B cell (primary cell): ENCODE results near the gene RPS14. TPM values are rescaled to one million over a fixed set of nuclear protein-coding genes. Genes with fewer than 3 reads are reported as not detected.

Source experiments
- ATAC-seq: fragments of 200-7000 bp; cut with Tn5 transposase; one replicate; pipeline ENCODE4 v1.10.0; 2021; ENCODE audit warnings: low read depth, mild to moderate bottlenecking, moderate number of reproducible peaks, moderate library complexity
- CTCF ChIA-PET: fragments of 350-600 bp; sonication (Branson Sonifier 250); formaldehyde crosslinking; loops from one replicate; lab custom pipeline; 2021; ENCODE audit warnings: antibody characterized with exemption, inconsistent platforms; lab: Charles Lee
- POLR2A ChIA-PET: fragments of 350-600 bp; sonication (Branson Sonifier 250); formaldehyde crosslinking; loops from one replicate; lab custom pipeline; 2021; ENCODE audit warnings: antibody characterized with exemption; lab: Charles Lee
- DNase-seq: peaks from one replicate; pipeline ENCODE4 v3.0.0; 2013
- H2AFZ ChIP-seq: 2 replicates; pipeline ENCODE4 v1.6.1; 2012; ENCODE audit warnings: mild to moderate bottlenecking, low read depth, low read length; ENCODE audit not compliant: insufficient read depth, poor library complexity, severe bottlenecking
- H3K27ac ChIP-seq, 2 donors: 1 replicate in 1 of 2; 2 replicates in 1 of 2; pipeline ENCODE4 v1.5.1; 2012 to 2013; ENCODE audit warnings: low read length in 2 of 2, mild to moderate bottlenecking in 2 of 2, moderate library complexity in 1 of 2
- H3K27me3 ChIP-seq, 4 experiments: fragments of 200-600 bp in 1 of 4; sonication (generic) in 1 of 4; replicated peaks in 1 of 4; 1 replicate in 2 of 4; 2 replicates in 2 of 4; pipeline versions ENCODE4 v1.6.1 to v1.7.0; 2013 to 2016; ENCODE audit warnings: low read length in 3 of 4, mild to moderate bottlenecking in 2 of 4, mixed read lengths in 1 of 4, moderate library complexity in 1 of 4; ENCODE audit not compliant: insufficient read depth in 4 of 4, control insufficient read depth in 3 of 4; ENCODE audit errors: control extremely low read depth in 1 of 4
- H3K36me3 ChIP-seq, 2 experiments: replicated peaks in 1 of 2; 1 replicate in 1 of 2; 2 replicates in 1 of 2; pipeline versions ENCODE4 v1.6.1 to v1.7.1; 2013; ENCODE audit warnings: low read length in 1 of 2; ENCODE audit not compliant: insufficient read depth in 2 of 2, control insufficient read depth in 1 of 2; ENCODE audit errors: control extremely low read depth in 1 of 2, extremely low read depth in 1 of 2
- H3K4me1 ChIP-seq, 2 donors: fragments of 200-600 bp in 1 of 2; sonication (generic) in 1 of 2; 1 replicate in 1 of 2; 2 replicates in 1 of 2; pipeline versions ENCODE4 v1.5.1 to v1.6.1; 2013 to 2017; ENCODE audit warnings: low read length in 2 of 2; ENCODE audit not compliant: control insufficient read depth in 2 of 2, insufficient read depth in 2 of 2
- H3K4me2 ChIP-seq: replicated peaks from 2 replicates; pipeline ENCODE3; 2012; ENCODE audit warnings: mild to moderate bottlenecking, low read depth, low read length; ENCODE audit not compliant: poor library complexity, severe bottlenecking
- H3K4me3 ChIP-seq, 5 experiments: fragments of 200-600 bp in 1 of 5; sonication (generic) in 1 of 5; 1 replicate in 3 of 5; 2 replicates in 2 of 5; pipeline versions ENCODE4 v1.5.1 to v1.7.0; 2011 to 2016; ENCODE audit warnings: low read length in 4 of 5, mild to moderate bottlenecking in 4 of 5, low read depth in 2 of 5, control low read depth in 1 of 5, moderate library complexity in 1 of 5; ENCODE audit not compliant: insufficient read depth in 1 of 5; ENCODE audit errors: control extremely low read depth in 1 of 5, extremely low read depth in 1 of 5
- H3K79me2 ChIP-seq: fragments of 200-600 bp; sonication (generic); one replicate; pipeline ENCODE4 v1.6.0; 2016; ENCODE audit warnings: low read length; ENCODE audit not compliant: control insufficient read depth, insufficient read depth
- H3K9ac ChIP-seq: fragments of 200-600 bp; sonication (generic); 2 replicates; pipeline ENCODE4 v1.6.1; 2017; ENCODE audit warnings: mild to moderate bottlenecking, low read length, moderate library complexity
- H3K9me3 ChIP-seq, 3 donors: one replicate each; pipeline versions ENCODE4 v1.6.1 to v1.7.1; 2013; ENCODE audit warnings: low read length in 2 of 3; ENCODE audit not compliant: control insufficient read depth in 2 of 3, insufficient read depth in 1 of 3; ENCODE audit errors: control extremely low read depth in 1 of 3
- H4K20me1 ChIP-seq: 2 replicates; pipeline ENCODE4 v1.6.0; 2012; ENCODE audit warnings: mild to moderate bottlenecking, low read length; ENCODE audit not compliant: insufficient read depth, control insufficient read depth, poor library complexity, severe bottlenecking
- H3K27ac Mint-ChIP-seq: one replicate; pipeline ENCODE4 v1.8.0; 2021; ENCODE audit warnings: mixed read lengths
- H3K27me3 Mint-ChIP-seq: one replicate; pipeline ENCODE4 v1.8.0; 2021; ENCODE audit warnings: mixed read lengths
- H3K4me1 Mint-ChIP-seq: one replicate; pipeline ENCODE4 v1.8.0; 2021; ENCODE audit warnings: mixed read lengths
- H3K4me3 Mint-ChIP-seq: one replicate; pipeline ENCODE4 v1.8.0; 2021; ENCODE audit warnings: mixed read lengths
- H3K9me3 Mint-ChIP-seq: one replicate; pipeline ENCODE4 v1.8.0; 2022; ENCODE audit warnings: mixed read lengths; ENCODE audit not compliant: insufficient read depth
- EZH2 ChIP-seq: IDR thresholded peaks from 2 replicates; pipeline ENCODE4 v1.6.1; 2012; ENCODE audit warnings: borderline replicate concordance, low read depth, mild to moderate bottlenecking, moderate library complexity, low read length; ENCODE audit not compliant: insufficient read depth, poor library complexity, severe bottlenecking
- WGBS: methylation state at CpG from one replicate; pipeline ENCODE4 v1.1.5; 2013; ENCODE audit warnings: missing lambda C conversion rate; ENCODE audit not compliant: insufficient coverage; 5-methylcytosine and 5-hydroxymethylcytosine counted together
- intact Hi-C: fragments of 100-400 bp; cut with micrococcal nuclease; formaldehyde crosslinking; loops from one replicate; pipeline ENCODE4 v1.10.0; 2022
- polyA plus RNA-seq: library from polyadenylated mRNA; depleted of rRNA; stranded (reverse); fragments of >200 nt; gene quantifications from 2 replicates; pipeline ENCODE4 v1.2.3, GENCODE V29; 2012
- total RNA-seq, 2 donors: library from RNA; stranded (reverse); fragments of 120-200 nt in 1 of 2; gene quantifications; 1 replicate in 1 of 2; 2 replicates in 1 of 2; pipeline versions ENCODE4 v1.2.3 to v1.2.4, GENCODE V29; 2013 to 2022
- TF ChIP-seq, protein P1 (sequence below): fragments of 200-600 bp; IDR thresholded peaks from one replicate; pipeline ENCODE4 v1.8.0; 2022; ENCODE audit warnings: antibody characterized with exemption, mild to moderate bottlenecking

RPS14 gene
- total and polyA plus RNA-seq, 2 donors (not counting 1 experiment from before 2014, with no cell fraction given): 3,740 to 6,881 TPM

DNA sequence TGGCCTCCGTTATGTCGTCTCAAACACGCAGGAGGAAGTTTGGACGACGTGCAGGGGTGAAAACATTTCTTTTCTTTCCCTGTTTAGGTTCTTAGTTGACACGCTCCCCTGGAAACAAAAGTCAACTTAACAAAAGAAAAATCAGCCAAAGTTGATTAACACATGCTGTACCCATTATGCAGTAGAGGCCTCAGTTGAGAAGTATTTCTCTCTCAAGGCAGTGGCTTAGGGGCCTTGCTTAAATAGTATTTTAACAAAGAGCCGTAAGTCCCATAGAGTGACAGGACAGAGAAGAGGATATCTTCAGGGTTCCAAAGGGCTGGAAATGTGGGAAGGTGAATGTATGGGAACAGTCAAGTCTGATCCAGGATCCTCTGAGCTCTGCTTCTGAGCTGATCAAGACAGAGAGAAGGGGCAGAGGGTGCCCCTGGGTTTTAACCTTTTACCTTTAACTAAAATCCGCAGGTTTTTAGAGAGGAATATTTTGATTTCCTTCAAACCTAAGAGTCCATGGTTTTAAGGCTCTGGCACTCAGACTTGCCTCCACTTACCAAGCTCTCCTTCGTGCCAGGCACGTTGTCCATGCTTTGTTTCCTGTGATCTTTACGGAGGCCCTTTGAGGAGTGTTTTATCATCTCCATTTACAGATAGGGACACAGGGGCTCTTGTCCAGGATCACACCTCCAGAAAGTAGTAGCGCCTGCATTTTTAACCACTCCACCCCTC is 36.2 kb downstream of the RPS14 start:
- Histone ChIP-seq H3K79me2 (peaks cover 85% of the 10 kb centered on the region), H3K27ac (peak overlapping the region; percentile 99 to 100), H3K4me1 (peaks cover 57 to 65% of the 10 kb centered on the region in 2 donors), H3K4me2 (peak overlapping the region; percentile 83), H2AFZ (no peak overlapping the region), H3K9ac (peak overlapping the region; percentile 87), H3K9me3 (no peaks in the 10 kb centered on the region), H4K20me1 (peaks cover 42% of the 10 kb centered on the region), H3K4me3 (peak overlapping the region; percentile 33 to 51 (median 48)), H3K27me3 (no peaks in the 10 kb centered on the region), H3K36me3 (peaks cover 2 to 40% of the 10 kb centered on the region in 2 experiments)
- peaks cover 64% of the 10 kb centered on the region for H3K4me1 Mint-ChIP-seq
- ChIA-PET POLR2A (interaction anchor here (0.6 to 9.6 kb wide), 8 partner anchors 13 to 801 kb away, joined by 3 to 387 read pairs (median 8); partner anchors contain the start of gene RPS14), CTCF (interaction anchor here (1.0 to 5.3 kb wide), 5 partner anchors 11 to 37 kb away, joined by 3 to 111 read pairs (median 4); partner anchors contain the start of gene RPS14)
- TF ChIP-seq EZH2: no peak
- ATAC-seq (no peak), DNase-seq (no peak)
- H3K27me3 Mint-ChIP-seq: no peaks in the 10 kb centered on the region
- WGBS: 19% methylated on average over 5 of the region's 12 CpGs
- intact Hi-C loops: loop anchor here (1.0 to 10.0 kb wide), 6 partner anchors 16 to 1359 kb away; partner anchors contain the start of genes G3BP1, GM2A, SLC26A2 and TNIP1
- no peaks in the 10 kb centered on the region for H3K9me3 Mint-ChIP-seq
- peak overlapping the region; percentile 95 for H3K4me3 Mint-ChIP-seq
- peak overlapping the region; percentile 99 for H3K27ac Mint-ChIP-seq

DNA sequence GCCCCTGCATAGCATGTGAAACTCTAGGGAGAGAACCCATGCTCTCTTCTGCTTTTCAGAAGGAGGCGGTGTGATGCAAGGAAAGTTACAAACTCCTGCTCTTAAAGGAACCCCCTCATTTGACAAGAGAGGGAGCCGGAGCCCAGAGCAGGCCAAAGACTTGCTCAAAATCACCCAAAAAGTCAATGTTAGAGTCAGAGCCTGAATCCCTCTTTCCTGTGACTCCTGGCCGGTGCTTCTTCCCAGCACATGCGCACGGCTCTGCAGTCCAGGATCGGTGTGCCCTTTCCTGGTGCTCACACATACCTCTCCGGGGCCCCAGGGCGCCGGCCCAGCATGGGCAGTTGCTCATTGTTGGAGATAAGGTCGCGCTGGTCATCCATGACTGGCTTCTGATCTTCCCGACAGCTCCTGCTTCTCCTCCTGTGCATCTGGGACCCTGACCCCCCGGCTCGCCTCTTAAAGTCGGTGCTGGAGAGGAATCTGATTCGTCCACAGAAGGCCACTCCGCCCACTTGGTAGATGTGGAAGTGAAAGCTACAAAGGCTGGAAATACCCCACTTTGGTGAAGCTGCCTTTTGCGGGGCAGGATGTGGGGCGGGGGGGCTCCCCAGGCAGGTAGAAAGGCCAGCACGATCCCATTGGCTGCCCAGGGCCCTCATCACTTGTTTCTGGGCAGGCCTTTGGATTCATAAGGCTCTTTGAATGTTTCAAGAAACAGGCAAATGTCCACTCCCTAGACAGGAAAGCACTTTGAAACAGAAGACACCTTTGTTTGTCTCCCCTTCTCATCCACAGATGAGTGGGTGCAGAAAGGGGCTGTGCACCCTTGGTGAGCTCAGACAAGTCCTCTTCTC is 37.0 kb downstream of the RPS14 start, which contains the start of gene CD74:
Gene CD74 (minus strand): TSS at position 592 of the 857 bp plus-strand sequence. CDS start 161 bp downstream, at position 431.
- Histone ChIP-seq H3K9ac (peak within 1 kb of the TSS; percentile 100), H3K27me3 (no peaks in the 10 kb centered on the region), H3K79me2 (peaks cover 85% of the 10 kb centered on the region), H3K9me3 (no peaks in the 10 kb centered on the region), H3K4me2 (peak within 1 kb of the TSS; percentile 96), H2AFZ (no peak within 1 kb of the TSS), H4K20me1 (peaks cover 50% of the 10 kb centered on the region), H3K4me1 (peaks cover 57 to 65% of the 10 kb centered on the region in 2 donors), H3K36me3 (peaks cover 4 to 48% of the 10 kb centered on the region in 2 experiments), H3K4me3 (peak within 1 kb of the TSS; percentile 78 to 100 (median 94)), H3K27ac (peak within 1 kb of the TSS; percentile 99 to 100)
- intact Hi-C loops: loop anchor here (1.0 to 10.0 kb wide), 7 partner anchors 17 to 1360 kb away; partner anchors contain the start of genes G3BP1, GM2A, SLC26A2 and TNIP1
- TF ChIP-seq, protein P1, sequence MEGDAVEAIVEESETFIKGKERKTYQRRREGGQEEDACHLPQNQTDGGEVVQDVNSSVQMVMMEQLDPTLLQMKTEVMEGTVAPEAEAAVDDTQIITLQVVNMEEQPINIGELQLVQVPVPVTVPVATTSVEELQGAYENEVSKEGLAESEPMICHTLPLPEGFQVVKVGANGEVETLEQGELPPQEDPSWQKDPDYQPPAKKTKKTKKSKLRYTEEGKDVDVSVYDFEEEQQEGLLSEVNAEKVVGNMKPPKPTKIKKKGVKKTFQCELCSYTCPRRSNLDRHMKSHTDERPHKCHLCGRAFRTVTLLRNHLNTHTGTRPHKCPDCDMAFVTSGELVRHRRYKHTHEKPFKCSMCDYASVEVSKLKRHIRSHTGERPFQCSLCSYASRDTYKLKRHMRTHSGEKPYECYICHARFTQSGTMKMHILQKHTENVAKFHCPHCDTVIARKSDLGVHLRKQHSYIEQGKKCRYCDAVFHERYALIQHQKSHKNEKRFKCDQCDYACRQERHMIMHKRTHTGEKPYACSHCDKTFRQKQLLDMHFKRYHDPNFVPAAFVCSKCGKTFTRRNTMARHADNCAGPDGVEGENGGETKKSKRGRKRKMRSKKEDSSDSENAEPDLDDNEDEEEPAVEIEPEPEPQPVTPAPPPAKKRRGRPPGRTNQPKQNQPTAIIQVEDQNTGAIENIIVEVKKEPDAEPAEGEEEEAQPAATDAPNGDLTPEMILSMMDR: no peak
- TF ChIP-seq EZH2: no peak
- peak; percentile 100 for DNase-seq
- peak within 1 kb of the TSS; percentile 95 for H3K4me3 Mint-ChIP-seq
- peak within 1 kb of the TSS; percentile 99 for H3K27ac Mint-ChIP-seq
- POLR2A ChIA-PET: interaction anchor here (0.6 to 9.6 kb wide), 7 partner anchors 13 to 801 kb away, joined by 3 to 387 read pairs (median 9); partner anchors contain the start of gene RPS14
- peak; percentile 66 for ATAC-seq
- H3K27me3 Mint-ChIP-seq: no peaks in the 10 kb centered on the region
- peaks cover 66% of the 10 kb centered on the region for H3K4me1 Mint-ChIP-seq
- under 1% methylated on average over 19 of the region's 20 CpGs for WGBS
- CTCF ChIA-PET: interaction anchor here (1.0 to 5.3 kb wide), 5 partner anchors 11 to 38 kb away, joined by 3 to 111 read pairs (median 4); partner anchors contain the start of gene RPS14
- no peaks in the 10 kb centered on the region for H3K9me3 Mint-ChIP-seq
